ENCODE results near the gene FBXL7. TPM values are rescaled to one million over a fixed set of nuclear protein-coding genes. Genes with fewer than 3 reads are reported as not detected.

FBXL7 gene
- total RNA-seq, 1 donor from 2014 or later: 16.2 TPM

DNA sequence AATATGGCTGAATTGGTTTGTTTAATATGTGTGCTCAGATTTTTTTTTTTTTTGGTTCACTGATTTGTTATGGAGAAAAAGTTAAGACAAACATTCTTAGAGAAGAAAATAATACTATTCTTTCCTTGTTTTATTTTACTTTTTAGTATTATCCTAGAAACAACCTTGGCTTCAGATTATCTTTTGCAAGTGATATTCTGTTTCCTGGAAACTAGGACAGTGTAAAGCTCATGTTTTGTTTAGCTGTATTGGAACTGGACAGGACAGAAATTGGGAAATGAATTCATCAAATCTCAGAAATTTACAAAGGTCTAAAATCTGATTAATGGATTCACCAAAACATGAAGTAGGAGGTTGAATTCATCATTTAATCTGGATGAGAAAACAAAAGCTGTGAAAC is 130.5 kb downstream of the FBXL7 start:
- intact Hi-C loops (cut with DNase I): no loop called here
- no peak for ATAC-seq (ENCODE audit: poor library complexity)
- no peak for DNase-seq

GRCh38 chr5:15634591-15635288 is 134.8 kb downstream of the FBXL7 start:
- ATAC-seq (ENCODE audit: poor library complexity) (peak; percentile 30), DNase-seq (no peak)
- intact Hi-C loops (cut with DNase I): no loop called here

DNA sequence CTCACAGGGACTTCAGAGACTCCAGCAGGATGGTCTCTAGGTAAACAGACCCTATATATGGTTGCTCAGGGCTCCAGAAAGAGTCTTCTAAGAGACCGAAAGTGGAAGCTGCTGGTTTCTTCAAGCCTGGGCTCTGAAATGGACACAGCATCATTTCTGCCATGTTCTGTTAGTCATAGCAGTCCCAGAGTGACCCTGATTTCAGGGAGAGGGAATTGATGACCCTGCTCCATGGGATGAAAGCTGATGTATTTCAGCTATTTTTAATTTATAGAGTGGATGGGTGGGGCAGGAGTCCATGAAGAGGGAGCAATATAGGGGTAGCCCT is 135.3 kb downstream of the FBXL7 start:
- ATAC-seq (ENCODE audit: poor library complexity) (no peak), DNase-seq (no peak)
- intact Hi-C loops (cut with DNase I): no loop called here

- no peak for ATAC-seq (ENCODE audit: poor library complexity)
- intact Hi-C loops (cut with DNase I): no loop called here
- DNase-seq: no peak
Measured at GRCh38 chr5:15637345-15637744, 137.4 kb downstream of the FBXL7 start.

DNA sequence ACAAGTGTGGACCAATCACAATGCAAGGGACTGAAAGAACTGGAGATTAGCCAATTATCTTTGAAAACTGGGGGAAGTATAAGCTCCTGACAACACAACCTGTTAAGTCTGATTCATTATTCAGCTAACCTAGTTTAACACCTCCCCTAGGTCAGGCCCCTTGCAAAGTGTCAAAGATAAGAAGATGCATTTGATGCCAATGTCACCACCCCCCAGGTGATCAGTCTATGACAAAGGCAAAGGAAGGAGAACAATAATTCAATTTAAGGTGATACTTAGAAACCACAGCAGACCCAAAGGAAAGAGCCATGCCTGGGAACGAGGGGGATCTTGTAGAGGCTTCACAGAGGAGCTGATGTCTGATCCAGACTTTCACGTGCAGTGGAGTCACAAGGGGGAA is 137.9 kb downstream of the FBXL7 start:
- intact Hi-C loops (cut with DNase I): no loop called here
- no peak for ATAC-seq (ENCODE audit: poor library complexity)

DNA sequence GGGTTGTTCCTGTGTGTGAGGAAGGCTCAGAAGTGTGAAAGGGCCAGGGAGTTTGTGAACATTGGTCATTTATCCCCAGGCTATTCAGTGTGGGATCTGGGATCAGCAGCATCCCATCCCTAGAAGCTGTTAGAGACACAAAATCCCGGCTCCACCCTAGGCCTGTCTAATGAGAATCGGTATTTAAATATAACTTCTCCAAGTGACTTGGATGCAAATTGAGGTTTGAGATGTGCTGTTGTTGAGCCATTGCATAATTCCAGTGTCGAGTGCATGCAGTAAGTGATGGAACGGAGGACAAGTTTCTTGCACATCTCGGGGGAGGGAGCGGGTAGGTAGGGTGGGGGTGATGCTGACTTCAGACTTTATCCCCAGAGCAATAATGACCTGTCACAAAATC is 138.3 kb downstream of the FBXL7 start:
- intact Hi-C loops (cut with DNase I): no loop called here
- ATAC-seq (ENCODE audit: poor library complexity) (no peak), DNase-seq (no peak)

More for the DNA sequence above, 137.9 kb downstream of the FBXL7 start:
- DNase-seq: no peak

DNA sequence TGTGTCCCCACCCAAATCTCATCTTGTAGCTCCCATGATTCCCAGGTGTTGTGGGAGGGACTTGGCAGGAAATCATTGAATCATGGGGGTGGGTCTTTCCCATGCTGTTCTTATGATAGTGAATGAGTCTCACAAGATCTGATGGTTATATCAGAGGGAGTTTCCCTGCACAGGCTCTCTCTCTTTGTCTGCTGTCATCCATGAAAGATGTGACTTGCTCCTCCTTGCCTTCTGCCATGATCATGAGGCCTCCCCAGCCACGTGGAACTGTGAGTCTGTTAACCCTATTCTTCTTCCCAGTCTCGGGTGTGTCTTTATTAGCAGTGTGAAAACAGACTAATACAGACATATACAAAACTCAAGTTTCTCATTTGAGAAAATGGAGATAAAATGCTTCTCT is 139.3 kb downstream of the FBXL7 start:
- ATAC-seq (ENCODE audit: poor library complexity) (no peak), DNase-seq (no peak)
- intact Hi-C loops (cut with DNase I): no loop called here

DNA sequence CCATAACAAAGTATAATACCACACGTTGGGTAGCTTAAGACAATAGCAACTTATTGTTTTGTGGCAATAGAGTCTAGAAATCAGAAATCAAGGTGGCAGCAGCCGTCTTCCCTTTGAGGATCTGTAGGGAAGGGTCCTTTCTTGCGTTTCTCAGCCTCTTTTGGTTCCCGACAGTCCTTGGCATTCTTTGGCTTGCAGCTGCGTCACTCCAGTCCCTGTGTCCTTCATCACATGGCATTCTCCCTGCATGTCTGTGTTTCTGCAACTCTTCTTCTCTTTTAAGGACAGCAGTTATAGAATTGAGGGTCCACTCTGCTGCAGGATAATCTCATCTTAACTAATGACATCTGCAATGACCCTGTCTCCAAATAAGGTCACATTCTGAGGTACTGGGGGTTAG is 140.1 kb downstream of the FBXL7 start:
- no peak for DNase-seq
- intact Hi-C loops (cut with DNase I): no loop called here
- ATAC-seq (ENCODE audit: poor library complexity): no peak

- DNase-seq (no peak), ATAC-seq (ENCODE audit: poor library complexity) (no peak)
- intact Hi-C loops (cut with DNase I): no loop called here
Measured at GRCh38 chr5:15643731-15644130, 143.8 kb downstream of the FBXL7 start.

DNA sequence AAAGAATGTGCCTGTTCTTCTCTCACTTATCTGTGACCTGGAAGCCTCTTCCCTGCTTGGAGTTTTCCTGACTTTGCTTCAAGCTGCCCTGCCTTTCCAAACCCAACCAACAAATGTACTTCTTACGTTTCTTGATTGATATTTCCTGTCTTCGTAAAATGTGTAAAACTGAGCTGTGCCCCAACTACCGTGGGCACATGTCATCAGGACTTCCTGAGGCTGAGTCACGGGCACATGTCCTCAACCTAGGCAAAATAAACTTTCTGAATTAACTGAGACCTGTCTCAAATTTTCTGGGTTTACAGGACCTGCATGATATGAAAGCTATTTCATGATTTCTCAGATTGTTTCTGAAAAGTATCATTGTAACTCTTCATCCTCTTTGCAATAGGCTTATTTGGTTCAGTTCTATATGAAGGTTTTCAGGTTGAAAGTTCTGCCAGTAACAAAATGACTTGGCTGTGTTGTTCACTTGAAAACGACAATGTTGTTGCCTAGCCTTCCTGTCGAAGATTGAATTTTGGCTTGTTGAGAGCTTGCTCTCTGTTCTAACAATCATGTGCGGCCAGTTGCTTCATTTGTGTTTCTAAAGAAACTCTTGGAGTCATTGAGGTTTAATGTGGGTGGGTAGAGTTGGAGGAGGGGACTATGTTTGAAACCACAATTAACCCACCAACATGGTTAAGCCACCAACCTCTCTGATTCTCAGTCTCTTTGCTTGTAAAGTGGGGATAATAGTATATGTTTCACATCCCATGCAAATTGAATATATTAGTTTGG is 145.6 kb downstream of the FBXL7 start:
- intact Hi-C loops (cut with DNase I): no loop called here
- DNase-seq (no peak), ATAC-seq (ENCODE audit: poor library complexity) (no peak)

DNA sequence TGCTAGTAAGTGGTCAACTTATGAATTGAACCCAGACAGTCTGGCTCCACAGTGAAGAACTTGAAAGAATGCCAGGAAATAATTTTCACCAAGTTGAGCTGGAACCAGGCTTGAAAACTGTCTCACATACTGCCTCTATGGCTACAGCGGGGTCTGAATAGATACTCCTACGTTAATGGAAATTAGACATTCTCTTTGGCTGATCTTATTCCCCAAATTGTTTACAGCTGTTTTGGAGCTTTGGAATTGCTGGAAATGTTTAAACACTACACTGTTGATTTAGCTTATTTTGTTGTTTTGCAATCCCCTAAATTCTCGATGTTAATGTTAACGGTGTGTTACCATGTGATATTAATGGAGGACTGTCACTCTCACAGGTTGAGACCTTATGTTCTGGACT is 146.4 kb downstream of the FBXL7 start:
- ATAC-seq (ENCODE audit: poor library complexity) (no peak), DNase-seq (no peak)
- intact Hi-C loops (cut with DNase I): no loop called here

GRCh38 chr5:15647251-15647650 is 147.3 kb downstream of the FBXL7 start:
- no peak for DNase-seq
- ATAC-seq (ENCODE audit: poor library complexity): no peak
- intact Hi-C loops (cut with DNase I): no loop called here

DNA sequence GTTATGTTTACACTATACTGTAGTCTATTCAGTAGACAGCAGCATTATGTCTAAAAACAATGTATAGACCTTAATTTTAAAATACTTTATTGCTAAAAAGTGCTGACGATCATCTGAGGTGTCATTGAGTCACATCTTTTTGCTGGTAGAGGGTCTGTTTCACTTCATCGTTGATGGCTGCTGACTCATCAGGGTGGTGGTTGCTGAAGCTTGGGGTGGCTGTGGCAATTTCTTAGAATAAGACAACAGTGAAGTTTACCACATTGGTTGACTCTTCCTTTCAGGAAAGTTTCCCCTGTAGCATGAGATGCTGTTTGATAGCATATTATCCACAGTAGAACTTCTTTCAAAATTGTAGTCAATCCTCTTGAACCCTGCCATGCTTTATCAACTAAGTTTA is 150.3 kb downstream of the FBXL7 start:
- DNase-seq: no peak
- ATAC-seq (ENCODE audit: poor library complexity): no peak
- intact Hi-C loops (cut with DNase I): no loop called here

- ATAC-seq (ENCODE audit: poor library complexity) (no peak), DNase-seq (no peak)
- intact Hi-C loops (cut with DNase I): no loop called here
Measured at GRCh38 chr5:15654779-15655178, 154.8 kb downstream of the FBXL7 start.

GRCh38 chr5:15655683-15656082 is 155.7 kb downstream of the FBXL7 start:
- DNase-seq: no peak
- intact Hi-C loops (cut with DNase I): no loop called here
- ATAC-seq (ENCODE audit: poor library complexity): no peak

GRCh38 chr5:15664961-15665360 is 165.0 kb downstream of the FBXL7 start:
- ATAC-seq (ENCODE audit: poor library complexity): no peak

DNA sequence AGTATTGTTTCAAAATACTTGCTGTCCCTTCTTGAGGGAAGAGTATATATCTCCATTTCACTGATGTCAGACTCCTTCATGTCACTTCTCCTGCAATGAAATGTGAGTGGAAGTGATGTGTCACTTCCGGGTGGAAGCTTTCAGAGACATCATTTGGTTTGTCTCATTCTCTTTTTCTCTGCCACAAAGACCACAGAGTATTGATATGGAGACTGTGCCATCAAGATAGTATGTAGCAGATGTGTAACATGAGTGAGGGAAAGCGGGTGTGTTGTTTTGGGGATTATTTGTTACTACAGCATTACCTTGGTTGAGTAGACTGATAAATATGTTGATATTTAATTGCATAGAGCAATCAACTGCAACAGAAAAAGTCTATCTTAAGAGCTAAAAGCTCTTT is 169.8 kb downstream of the FBXL7 start:
- DNase-seq: no peak
- no peak for ATAC-seq (ENCODE audit: poor library complexity)
- intact Hi-C loops (cut with DNase I): no loop called here

More at GRCh38 chr5:15664961-15665360, 165.0 kb downstream of the FBXL7 start:
- intact Hi-C loops (cut with DNase I): no loop called here
- DNase-seq: no peak

GRCh38 chr5:15674716-15675115 is 174.7 kb downstream of the FBXL7 start:
- DNase-seq (no peak), ATAC-seq (ENCODE audit: poor library complexity) (no peak)
- intact Hi-C loops (cut with DNase I): no loop called here

- intact Hi-C loops (cut with DNase I): no loop called here
- ATAC-seq (ENCODE audit: poor library complexity): no peak
- no peak for DNase-seq
Measured at GRCh38 chr5:15676591-15676990, 176.6 kb downstream of the FBXL7 start.

GRCh38 chr5:15679161-15679560 is 179.2 kb downstream of the FBXL7 start:
- DNase-seq (no peak), ATAC-seq (ENCODE audit: poor library complexity) (no peak)
- intact Hi-C loops (cut with DNase I): no loop called here

DNA sequence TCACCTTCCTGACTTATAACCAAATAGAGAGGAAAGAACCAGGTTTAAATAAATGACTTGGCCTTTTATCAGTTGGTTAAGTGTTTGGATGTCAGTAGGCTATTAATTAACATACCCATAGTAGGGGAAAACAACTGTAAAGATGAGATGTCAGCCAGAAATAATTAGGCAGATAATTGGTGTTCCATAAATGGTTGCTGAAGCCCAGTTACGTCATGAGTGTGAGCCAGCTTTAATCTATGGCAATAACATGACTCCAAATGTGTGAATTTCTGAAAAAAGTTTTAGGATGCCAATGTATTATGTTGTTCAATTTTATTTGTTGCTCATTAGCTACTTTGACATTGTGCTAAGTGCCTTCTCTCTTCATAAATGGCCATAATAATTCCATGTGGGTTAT is 180.5 kb downstream of the FBXL7 start:
- ATAC-seq (ENCODE audit: poor library complexity): no peak
- intact Hi-C loops (cut with DNase I): no loop called here
- no peak for DNase-seq

All from Right ventricle myocardium superior (tissue), 1 donor.